Spleen (tissue), 7 donors: ENCODE measurements around the gene B4GALT6.

Source experiments
- CTCF ChIP-seq, 11 experiments: fragments of 200-600 bp in 7 of 11; fragments of 450-650 bp in 4 of 11; sonication (generic) in 4 of 11; IDR thresholded peaks in 8 of 11; conservative IDR thresholded peaks in 3 of 11; 1 replicate in 7 of 11; 2 replicates in 4 of 11; pipeline versions ENCODE4 v1.4.0 to v1.8.0; 2016 to 2021; ENCODE audit warnings: antibody characterized with exemption in 11 of 11, inconsistent platforms in 4 of 11, mild to moderate bottlenecking in 1 of 11
- POLR2A ChIP-seq, 3 donors: fragments of 450-650 bp; IDR thresholded peaks; one replicate each; pipeline ENCODE4 v1.5.1; 2017; ENCODE audit warnings: antibody characterized with exemption in 3 of 3, mild to moderate bottlenecking in 1 of 3
- donor health status: DM: no; HTN: no; CAD: no; lungs with moderate emphysema.
- donor health status: DM: no; HTN: no; CAD: no.
- donor health status: DM: no; HTN: no; CAD: no.

GRCh38 chr18:31633392-31634330, 50.7 kb downstream of the B4GALT6 start:
- TF ChIP-seq POLR2A (IDR thresholded peaks at IDR 0.05) = no peak
- TF ChIP-seq CTCF (IDR thresholded peaks at IDR 0.05 in 8 of 11, conservative IDR thresholded peaks at IDR 0.05 in 3 of 11) = no peak
